ENCODE data around the gene RNF135. TPM values are rescaled to one million over a fixed set of nuclear protein-coding genes. Genes with fewer than 3 reads are reported as not detected.

The RNF135 gene
- total and polyA plus RNA-seq, 2 of the 4 experiments (the other 2 are of a cell fraction), result 5.9 to 9.0 TPM

GRCh38 chr17:31013844-31014243 lies 43.0 kb downstream of the RNF135 start:
- Histone ChIP-seq H3K4me2 (ENCODE audit: low read depth, low read length) (no peak overlapping the region), H2AK5ac (ENCODE audit: low read depth, low read length) (no peak overlapping the region), H3K4me3 (ENCODE audit: insufficient read depth, low read depth, low read length) (no peak overlapping the region), H3K9me3 (ENCODE audit: control insufficient read depth, insufficient read depth, low read length) (no peaks in the 10 kb centered on the region), H2BK120ac (ENCODE audit: low read depth, low read length) (no peak overlapping the region), H3K4me1 (ENCODE audit: control insufficient read depth, insufficient read depth, low read length) (no peaks in the 10 kb centered on the region; the same call in 1 of the 2 replicates), H3K79me1 (ENCODE audit: low read depth in 1 of 2, low read length in 2 of 2) (peaks cover 0 to 14% of the 10 kb centered on the region in 2 experiments; a peak in 2 of 4 replicates), H2BK20ac (ENCODE audit: low read depth, low read length) (no peak overlapping the region), H3K14ac (replicated peaks; ENCODE audit: low read depth, low read length) (no peak overlapping the region), H2AK9ac (replicated peaks; ENCODE audit: low read depth, low read length, poor library complexity) (no peak overlapping the region), H4K91ac (ENCODE audit: insufficient read depth, low read depth, low read length) (no peak overlapping the region), H2BK15ac (ENCODE audit: low read depth, low read length) (no peak overlapping the region), H3K27ac (ENCODE audit: insufficient read depth, low read length) (no peak overlapping the region), H3K9me1 (ENCODE audit: insufficient read depth, low read length) (peaks cover 4% of the 10 kb centered on the region; the same call in 1 of the 2 replicates), H3K36me3 (ENCODE audit: control insufficient read depth, insufficient read depth, low read length) (no peaks in the 10 kb centered on the region), H3K27me3 (ENCODE audit: control insufficient read depth, insufficient read depth, low read length) (no peaks in the 10 kb centered on the region), H3K23ac (ENCODE audit: low read depth, low read length) (no peak overlapping the region), H4K20me1 (ENCODE audit: insufficient read depth, low read length) (no peaks in the 10 kb centered on the region; the same call in 1 of the 2 replicates), H3K9ac (ENCODE audit: low read depth, low read length) (no peak overlapping the region), H3K56ac (ENCODE audit: extremely low read depth, insufficient read depth, low read length) (no peak overlapping the region), H3K4ac (ENCODE audit: low read depth, low read length) (no peak overlapping the region), H4K8ac (ENCODE audit: low read depth in 2 of 2, low read length in 2 of 2) (no peak overlapping the region), H3K18ac (ENCODE audit: low read depth, low read length) (no peak overlapping the region), H4K5ac (ENCODE audit: low read depth, low read length) (no peak overlapping the region), H2AFZ (replicated peaks; ENCODE audit: low read length, poor library complexity) (no peak overlapping the region), H2BK5ac (ENCODE audit: low read depth, low read length, poor library complexity, severe bottlenecking) (no peak overlapping the region)
- in situ Hi-C loops (cut with MboI; ENCODE audit: low sequenced_read_pairs) (loop anchor here (5.0 kb wide), 1 partner anchor 203 kb away; no protein-coding TSS in a partner anchor), dilution Hi-C loops (cut with HindIII; ENCODE audit: low sequenced_read_pairs, unreplicated experiment) (no loop called here), intact Hi-C loops (cut with micrococcal nuclease) (loop anchor here (5.0 kb wide), 2 partner anchors 83 to 358 kb away; no protein-coding TSS in a partner anchor)
- ChIA-PET POLR2A (ENCODE audit: unreplicated experiment) (no interaction called here), CTCF (interaction anchor here (0.7 kb wide), 2 partner anchors 189 to 204 kb away, joined by 3 to 4 read pairs; no protein-coding TSS in a partner anchor)
- ATAC-seq (ENCODE audit: low read depth), result no peak
- no TSS peak for BruUV-seq (replicated peaks)
- no peak for DNase-seq
- TF ChIP-seq NFE2L2 (IDR thresholded peaks at IDR 0.05; ENCODE audit: low read depth, low read length) (no peak), ELK1 (IDR thresholded peaks at IDR 0.05; ENCODE audit: borderline replicate concordance, low read depth, low read length) (no peak), USF2 (IDR thresholded peaks at IDR 0.05; ENCODE audit: low read depth, low read length) (no peak), RFX5 (IDR thresholded peaks at IDR 0.05; ENCODE audit: low read depth, low read length) (no peak), SMC3 (IDR thresholded peaks at IDR 0.05; ENCODE audit: low read depth, low read length) (no peak), FOS (IDR thresholded peaks at IDR 0.05; ENCODE audit: low read depth, low read length) (no peak), RAD21 (IDR thresholded peaks at IDR 0.05; ENCODE audit: low read length) (no peak), CHD1 (IDR thresholded peaks at IDR 0.05; ENCODE audit: low read depth, low read length) (no peak), CEBPB (IDR thresholded peaks at IDR 0.05; ENCODE audit: low read depth, low read length) (no peak), MXI1 (IDR thresholded peaks at IDR 0.05; ENCODE audit: borderline replicate concordance, low read depth, low read length) (no peak), RCOR1 (IDR thresholded peaks at IDR 0.05; ENCODE audit: insufficient replicate concordance, low read length) (no peak), CTCF (conservative IDR thresholded peaks at IDR 0.05; ENCODE audit: low read depth, low read length) (no peak)
- WGBS, 2 experiments (ENCODE audit: extremely low coverage in 2 of 2, insufficient read length in 1 of 2), result no CpG with 5 or more reads among the region's 3 CpGs

Measured in IMR-90 (cell line).